Right renal pelvis (tissue), 4 donors: ENCODE measurements around the gene ARRB1. TPM values are rescaled to one million over a fixed set of nuclear protein-coding genes. Genes with fewer than 3 reads are reported as not detected.

Experiments
- DNase-seq, 4 donors: peaks; one replicate each; pipeline ENCODE4 v3.0.0-alpha.2; 2013; ENCODE audit warnings: low read depth in 4 of 4, low spot score in 3 of 4, missing footprints in 1 of 4
- polyA plus RNA-seq, 4 donors: library from polyadenylated mRNA; unstranded; fragments of 120-200 nt; gene quantifications; one replicate each; pipeline ENCODE4 v1.2.1, GENCODE V29; 2013; ENCODE audit not compliant: insufficient read length in 4 of 4

ARRB1 gene
- polyA plus RNA-seq, 4 donors: 24.1 to 28.6 (median 26.0) TPM

DNA sequence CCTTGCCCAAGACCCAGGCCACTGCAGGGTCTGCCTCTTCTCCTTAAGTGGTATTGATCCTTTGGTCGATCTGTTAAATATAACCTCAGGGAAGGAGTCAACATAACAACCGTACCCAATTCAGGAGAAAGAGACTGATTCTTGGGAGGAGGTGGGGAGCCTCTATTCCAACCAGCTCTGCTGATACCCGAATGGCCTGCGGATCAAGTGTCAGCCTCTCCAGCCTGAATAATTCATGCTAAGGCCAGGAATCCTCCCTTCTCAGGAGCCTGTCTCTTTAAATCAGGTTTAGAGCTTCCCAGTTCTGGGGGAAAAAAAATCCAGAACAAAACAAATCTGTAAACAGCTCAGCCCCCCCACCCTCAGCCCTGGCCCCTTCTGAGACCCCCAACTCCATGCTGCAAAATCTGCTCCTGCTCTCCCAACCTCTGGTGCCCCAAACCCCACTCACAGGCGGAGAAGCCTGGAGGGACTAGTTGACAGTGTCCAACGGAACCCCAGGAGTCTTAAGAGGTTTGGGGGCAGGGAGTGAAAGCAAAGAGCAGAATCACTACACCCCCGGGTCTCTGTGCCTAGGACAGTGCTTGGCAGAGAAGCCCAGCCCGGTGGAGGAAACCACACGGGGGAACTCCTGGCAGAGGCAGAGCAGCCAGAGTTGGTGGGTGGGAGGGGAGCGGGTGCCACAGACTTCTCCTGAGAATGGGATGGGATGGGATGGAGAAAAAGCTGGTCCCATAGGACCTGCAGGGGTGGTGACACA is 111.8 kb downstream of the ARRB1 start:
- no peak for DNase-seq

DNA sequence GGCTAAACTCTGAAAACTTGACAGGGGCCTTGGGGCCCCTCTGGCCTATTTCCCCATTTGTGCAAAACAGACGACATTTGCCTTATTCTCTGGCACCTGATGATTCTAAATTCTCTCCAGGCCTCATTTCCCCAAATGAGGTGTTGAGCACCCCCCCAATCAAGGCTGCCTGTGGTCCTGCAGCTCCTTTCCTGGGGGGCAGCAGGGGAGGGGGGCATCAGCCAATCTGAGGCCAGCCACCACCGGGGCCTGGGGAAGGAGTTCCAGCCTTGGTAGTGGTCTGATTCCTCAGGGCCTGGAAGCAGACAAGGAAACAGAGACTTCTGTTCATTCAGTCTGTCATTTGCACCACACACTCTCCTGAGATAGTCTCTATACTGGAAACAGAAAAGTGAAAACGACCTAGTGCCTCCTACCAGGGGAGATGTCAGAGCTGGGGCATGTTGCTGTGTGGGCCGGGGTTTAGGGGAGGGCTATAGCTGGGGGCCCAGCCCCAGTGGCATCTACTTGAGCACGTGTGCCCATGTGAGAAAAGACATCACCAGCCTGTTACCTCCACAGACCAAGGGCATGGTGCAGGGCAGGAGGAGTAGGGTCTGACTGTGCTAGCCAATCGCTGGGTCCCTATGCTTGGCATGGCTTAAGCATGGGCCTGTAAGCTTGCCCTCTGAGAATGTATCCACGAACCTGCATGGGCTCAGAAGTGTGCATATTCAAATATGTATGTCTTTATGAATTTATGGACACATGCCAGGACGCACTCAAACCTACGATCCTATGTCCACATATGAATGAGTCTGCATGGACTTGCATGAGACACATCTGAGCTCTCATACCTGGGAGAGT is 112.6 kb downstream of the ARRB1 start:
- DNase-seq: no peak

GRCh38 chr11:75237050-75237449 is 114.4 kb downstream of the ARRB1 start:
- no peak for DNase-seq

GRCh38 chr11:75236062-75236461 is 115.4 kb downstream of the ARRB1 start:
- DNase-seq: no peak

DNA sequence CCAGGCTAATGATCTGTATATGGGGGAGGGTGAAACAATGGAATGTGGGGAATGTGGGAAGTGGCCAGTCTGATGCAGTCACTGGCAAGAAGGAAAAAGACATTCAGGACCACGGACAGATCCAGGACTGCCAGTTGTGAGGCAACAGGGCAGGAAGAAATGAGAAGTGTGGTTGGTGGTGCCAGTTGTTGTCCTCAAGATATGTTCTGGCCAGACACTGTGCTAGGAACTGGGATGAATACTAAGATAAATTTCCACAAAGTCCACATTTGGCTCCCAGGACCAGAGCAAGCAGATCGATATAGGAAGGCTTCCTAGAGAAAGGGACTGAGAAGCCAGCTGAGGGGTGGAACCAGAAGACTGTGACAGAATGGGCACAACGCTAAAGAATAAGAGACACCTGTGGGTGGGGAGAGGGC is 117.7 kb downstream of the ARRB1 start:
- peak in 3 of 4 donors; percentile 60 to 74 (median 70) for DNase-seq

GRCh38 chr11:75230621-75231020 is 120.8 kb downstream of the ARRB1 start:
- DNase-seq: no peak

DNA sequence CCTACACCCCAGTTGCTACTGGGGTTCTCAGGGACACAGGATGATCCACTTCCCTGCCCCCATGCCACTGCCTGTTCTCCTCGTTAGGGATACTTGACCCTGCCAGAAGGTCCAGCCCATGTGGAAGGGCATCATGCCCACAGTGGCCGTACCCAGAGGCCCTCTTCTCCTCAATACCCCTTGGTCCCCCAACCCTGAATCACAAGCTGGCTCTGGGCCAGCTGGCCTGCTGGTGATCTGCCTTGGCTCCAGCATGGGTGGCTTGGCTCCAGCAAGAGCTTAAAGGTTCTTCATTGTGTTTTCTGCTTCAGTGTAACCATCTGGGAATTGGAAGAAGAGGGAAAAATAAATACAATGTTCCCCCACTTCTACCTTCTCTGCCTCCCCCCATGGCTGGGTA is 122.0 kb downstream of the ARRB1 start:
- DNase-seq: no peak

DNA sequence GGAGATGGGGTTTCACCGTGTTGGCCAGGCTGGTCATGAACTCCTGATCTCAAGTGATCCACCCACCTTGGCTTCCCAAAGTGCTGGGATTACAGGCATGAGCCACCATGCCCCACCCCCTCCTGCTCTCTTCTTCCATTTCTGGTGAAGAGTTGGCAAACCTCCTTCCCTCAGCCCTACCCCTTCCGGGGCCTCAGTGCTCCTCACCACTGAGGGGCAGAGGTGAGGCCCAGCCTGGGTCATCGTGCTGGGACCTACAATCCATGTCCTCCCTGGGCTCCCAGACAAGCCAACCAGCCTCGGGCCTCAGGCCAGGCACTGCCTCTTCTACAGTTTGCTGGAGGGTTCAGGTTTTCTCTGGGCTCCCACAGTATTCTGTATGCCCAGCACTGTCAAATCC is 125.7 kb downstream of the ARRB1 start:
- no peak for DNase-seq

DNA sequence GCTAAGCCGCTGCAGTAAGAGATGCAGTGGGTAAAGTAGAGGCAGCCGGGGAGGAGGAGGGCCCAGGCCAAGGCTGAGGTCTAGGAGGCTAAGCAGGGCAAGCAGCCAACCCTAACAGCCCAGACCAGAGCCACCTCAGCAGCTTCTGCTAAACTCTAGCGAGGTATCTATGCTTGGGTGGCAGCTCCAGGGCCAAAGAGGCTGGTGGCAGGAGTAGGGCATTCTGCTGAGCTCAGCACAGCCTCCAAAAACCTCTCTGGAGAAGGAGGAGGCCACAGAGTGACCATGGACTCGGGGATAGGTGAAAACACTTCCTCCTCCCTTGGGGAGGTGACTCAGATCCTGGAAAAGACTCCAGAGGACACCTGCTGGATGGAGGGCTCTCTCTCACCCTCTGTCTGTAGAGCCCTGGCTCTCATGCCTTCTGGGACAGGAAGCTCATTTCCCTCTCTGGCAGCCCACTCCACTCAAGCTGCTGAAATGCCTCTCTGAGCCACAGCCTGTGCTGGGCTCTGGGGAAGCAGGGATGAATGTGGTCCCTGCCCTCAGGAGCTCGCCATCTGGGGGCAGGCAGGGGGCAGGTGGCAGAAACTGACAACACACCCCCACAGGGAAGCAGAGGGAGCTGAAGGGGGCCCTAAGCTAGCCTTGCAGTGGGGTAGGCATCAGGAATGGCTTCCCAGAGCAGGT is 127.4 kb downstream of the ARRB1 start:
- no peak for DNase-seq

- no peak for DNase-seq
These were observed 131.6 kb downstream of the ARRB1 start for GRCh38 chr11:75219869-75220268.

DNA sequence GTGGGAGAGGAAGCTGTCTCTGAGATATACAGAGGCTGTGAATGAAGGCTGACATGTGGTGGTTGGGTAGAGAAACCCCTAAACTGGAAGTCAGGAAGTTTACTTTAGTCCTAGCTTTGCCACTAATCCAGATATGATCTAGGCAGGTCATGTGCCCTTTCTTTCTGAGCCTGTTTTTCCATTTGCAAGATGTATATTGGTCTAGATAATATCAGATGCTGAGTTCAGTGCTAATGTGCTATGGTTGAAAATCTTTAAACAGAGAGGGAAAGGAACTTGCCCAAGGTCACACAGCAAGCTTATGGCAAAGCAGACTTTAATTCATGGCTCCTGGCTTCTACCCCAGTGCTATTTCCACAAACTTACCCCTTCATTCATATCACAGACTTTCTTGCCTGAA is 136.6 kb downstream of the ARRB1 start:
- DNase-seq: no peak

- DNase-seq: peak; percentile 77 to 83 (median 80)
These were observed 137.0 kb downstream of the ARRB1 start for GRCh38 chr11:75214411-75214821.

Other genes starting within 250 kb of the ARRB1 start
- gene SLCO2B1, start 200.6 kb downstream of the ARRB1 start, polyA plus RNA-seq: 10 to 100 TPM in 2 of 4 donors, 1 to 10 TPM in 2; 6.6 to 11.1 (median 9.4) TPM
- gene TPBGL, start 110.9 kb downstream of the ARRB1 start, polyA plus RNA-seq: under 1 TPM; 0.14 to 0.25 (median 0.19) TPM
- gene RPS3, start 47.9 kb upstream of the ARRB1 start, polyA plus RNA-seq: 1,000 to 10,000 TPM; 2,038 to 2,787 (median 2,284) TPM
- under 1 TPM; 0.32 to 0.74 (median 0.40) TPM for gene KLHL35, start 81.5 kb upstream of the ARRB1 start, polyA plus RNA-seq
- 10 to 100 TPM in 2 of 4 donors, 1 to 10 TPM in 2; 7.4 to 12.2 (median 10.6) TPM for gene GDPD5, start 174.3 kb upstream of the ARRB1 start, polyA plus RNA-seq
- 100 to 1,000 TPM; 318 to 406 (median 346) TPM for gene SERPINH1, start 210.6 kb upstream of the ARRB1 start, polyA plus RNA-seq